OCI-LY3 (cell line): ENCODE results near the gene INCA1.

Source experiments
- H2AFZ ChIP-seq: fragments of 200-600, 300-600 bp; shearing (Covaris generic); 2 replicates; pipeline ENCODE4 v1.6.0; 2014; ENCODE audit warnings: antibody characterized with exemption, low read depth, low read length
- H3K27ac ChIP-seq: fragments of 200-600, 300-600 bp; sonication (generic); 2 replicates; pipeline ENCODE4 v1.5.1; 2014; ENCODE audit warnings: mild to moderate bottlenecking, low read length, moderate library complexity, mixed read lengths
- H3K27me3 ChIP-seq: fragments of 200-600, 300-600 bp; sonication (generic); 2 replicates; pipeline ENCODE4 v1.6.1; 2014; ENCODE audit warnings: low read depth, low read length, mixed read lengths
- H3K36me3 ChIP-seq: fragments of 200-600, 300-600 bp; sonication (generic); replicated peaks from 2 replicates; pipeline ENCODE3; 2014; ENCODE audit warnings: low read depth, low read length, mixed read lengths
- H3K4me1 ChIP-seq: fragments of 300-600, 200-600 bp; sonication (generic); 2 replicates; pipeline ENCODE4 v1.6.1; 2014; ENCODE audit warnings: low read length, mixed read lengths
- H3K4me2 ChIP-seq: fragments of 200-600, 300-600 bp; sonication (generic); 2 replicates; pipeline ENCODE4 v1.6.1; 2014; ENCODE audit warnings: low read length, mixed read lengths
- H3K4me3 ChIP-seq: fragments of 300-600, 200-600 bp; sonication (generic); 2 replicates; pipeline ENCODE4 v1.5.1; 2014; ENCODE audit warnings: antibody characterized with exemption, mild to moderate bottlenecking, low read length, moderate library complexity
- H3K79me2 ChIP-seq: fragments of 300-600, 200-600 bp; shearing (Covaris generic); 2 replicates; pipeline ENCODE4 v1.6.1; 2014; ENCODE audit warnings: mild to moderate bottlenecking, low read length, mixed read lengths
- H3K9ac ChIP-seq: fragments of 300-600, 200-600 bp; shearing (Covaris generic); 2 replicates; pipeline ENCODE4 v1.6.0; 2014; ENCODE audit warnings: mild to moderate bottlenecking, low read length, moderate library complexity
- H3K9me3 ChIP-seq: fragments of 200-600, 300-600 bp; shearing (Covaris generic); 2 replicates; pipeline ENCODE4 v1.6.1; 2014; ENCODE audit warnings: low read length, mixed read lengths; ENCODE audit not compliant: insufficient read depth
- H4K20me1 ChIP-seq: fragments of 200-600, 300-600 bp; sonication (generic); 2 replicates; pipeline ENCODE4 v1.6.1; 2016; ENCODE audit warnings: low read length, mixed read lengths; ENCODE audit not compliant: insufficient read depth
- EZH2phosphoT487 ChIP-seq: fragments of 200-600 bp; shearing (Covaris generic); IDR thresholded peaks from 2 replicates; pipeline ENCODE4 v1.6.1; 2018; ENCODE audit warnings: antibody characterized with exemption, mixed run types, low read depth
- TF ChIP-seq, protein P1 (sequence below): fragments of 200-600, 300-600 bp; sonication (generic); IDR thresholded peaks from 2 replicates; pipeline ENCODE4 v1.5.1; 2014; ENCODE audit warnings: antibody characterized with exemption, low read length, low read depth

The INCA1 gene

DNA sequence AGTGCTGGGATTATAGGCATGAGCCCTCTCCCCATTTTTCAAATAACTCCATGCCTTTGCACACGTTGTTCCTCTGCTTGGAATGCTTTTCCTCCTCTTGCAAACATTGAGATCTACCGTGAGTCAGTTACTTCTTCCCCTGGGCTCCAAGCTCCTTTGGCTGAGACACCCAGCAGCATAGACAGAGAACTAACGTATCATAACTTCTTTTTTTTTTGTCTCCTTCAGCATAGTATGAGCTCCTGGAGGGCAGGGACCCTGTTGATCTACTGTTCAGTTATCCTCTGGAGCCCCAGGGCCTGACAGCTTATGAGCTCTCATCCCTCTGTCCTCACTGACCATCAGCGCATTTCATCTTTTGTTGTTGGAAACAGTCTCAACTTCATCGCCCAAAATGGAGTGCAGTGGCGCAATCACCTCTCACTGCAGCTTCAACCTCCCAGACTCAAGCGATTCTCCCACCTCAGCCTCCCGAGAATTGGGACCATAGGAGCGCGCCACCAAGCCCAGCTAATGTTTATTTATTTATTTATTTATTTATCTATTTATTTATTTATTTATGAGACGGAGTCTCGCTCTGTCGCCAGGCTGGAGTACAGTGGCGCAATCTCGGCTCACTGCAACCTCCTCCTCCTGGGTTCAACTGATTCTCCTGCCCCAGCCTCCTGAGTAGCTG, 31.9 kb downstream of the INCA1 start:
- no peak overlapping the region for H2AFZ ChIP-seq
- H3K27me3 ChIP-seq, result no peaks in the 10 kb centered on the region
- peaks cover 17% of the 10 kb centered on the region for H3K36me3 ChIP-seq
- peak overlapping the region; percentile 99 for H3K27ac ChIP-seq
- H3K9me3 ChIP-seq, result no peaks in the 10 kb centered on the region
- no peaks in the 10 kb centered on the region for H4K20me1 ChIP-seq
- TF ChIP-seq, protein P1, sequence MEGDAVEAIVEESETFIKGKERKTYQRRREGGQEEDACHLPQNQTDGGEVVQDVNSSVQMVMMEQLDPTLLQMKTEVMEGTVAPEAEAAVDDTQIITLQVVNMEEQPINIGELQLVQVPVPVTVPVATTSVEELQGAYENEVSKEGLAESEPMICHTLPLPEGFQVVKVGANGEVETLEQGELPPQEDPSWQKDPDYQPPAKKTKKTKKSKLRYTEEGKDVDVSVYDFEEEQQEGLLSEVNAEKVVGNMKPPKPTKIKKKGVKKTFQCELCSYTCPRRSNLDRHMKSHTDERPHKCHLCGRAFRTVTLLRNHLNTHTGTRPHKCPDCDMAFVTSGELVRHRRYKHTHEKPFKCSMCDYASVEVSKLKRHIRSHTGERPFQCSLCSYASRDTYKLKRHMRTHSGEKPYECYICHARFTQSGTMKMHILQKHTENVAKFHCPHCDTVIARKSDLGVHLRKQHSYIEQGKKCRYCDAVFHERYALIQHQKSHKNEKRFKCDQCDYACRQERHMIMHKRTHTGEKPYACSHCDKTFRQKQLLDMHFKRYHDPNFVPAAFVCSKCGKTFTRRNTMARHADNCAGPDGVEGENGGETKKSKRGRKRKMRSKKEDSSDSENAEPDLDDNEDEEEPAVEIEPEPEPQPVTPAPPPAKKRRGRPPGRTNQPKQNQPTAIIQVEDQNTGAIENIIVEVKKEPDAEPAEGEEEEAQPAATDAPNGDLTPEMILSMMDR, result no peak
- TF ChIP-seq EZH2phosphoT487, result no peak
- peaks cover 18% of the 10 kb centered on the region for H3K4me1 ChIP-seq
- peak overlapping the region; percentile 91; the same call in 1 of the 2 replicates for H3K4me2 ChIP-seq
- no peak overlapping the region for H3K4me3 ChIP-seq
- peaks cover 14% of the 10 kb centered on the region for H3K79me2 ChIP-seq
- 0 out of 2 replicates have a peak overlapping the region, but pooled peaks have one; percentile 86 for H3K9ac ChIP-seq

DNA sequence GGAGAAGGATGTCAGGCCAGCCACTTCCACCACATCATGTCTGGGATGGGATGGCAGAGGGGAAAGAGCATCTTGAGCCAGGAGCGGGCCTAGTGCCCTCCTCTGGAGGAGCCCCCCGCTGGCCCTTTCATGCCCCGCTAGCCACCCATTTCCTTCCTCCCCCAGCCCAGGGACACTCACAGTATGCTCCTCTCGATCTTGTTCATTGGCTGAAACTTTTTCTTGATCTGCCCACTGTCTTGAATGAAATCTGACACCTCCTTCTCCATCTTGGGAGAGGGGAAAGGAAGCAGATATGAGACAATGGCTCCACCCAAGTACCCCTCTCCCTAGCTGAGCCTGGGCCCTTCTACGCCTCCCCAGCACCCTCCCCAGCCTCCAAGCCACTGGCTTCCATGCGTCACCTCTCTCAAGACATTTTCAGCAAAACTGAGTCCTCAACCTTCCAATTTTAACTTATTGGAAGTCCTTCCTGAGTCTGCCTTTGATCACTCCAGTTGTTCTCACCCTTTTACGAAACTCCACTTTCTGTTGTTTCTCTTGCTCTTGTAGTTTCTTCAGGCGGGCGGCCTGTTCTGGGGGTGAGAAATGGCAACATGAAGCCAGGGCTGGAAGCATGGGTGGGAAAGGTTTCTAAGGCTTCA, 36.9 kb downstream of the INCA1 start:
- no peak for TF ChIP-seq EZH2phosphoT487
- TF ChIP-seq, protein P1, result no peak
- H3K79me2 ChIP-seq, result peaks cover 4% of the 10 kb centered on the region
- H3K4me3 ChIP-seq, result no peak overlapping the region
- no peaks in the 10 kb centered on the region for H3K9me3 ChIP-seq
- peaks cover 4% of the 10 kb centered on the region for H3K36me3 ChIP-seq
- no peak overlapping the region for H2AFZ ChIP-seq
- H3K4me1 ChIP-seq, result peaks cover 3% of the 10 kb centered on the region
- H4K20me1 ChIP-seq, result no peaks in the 10 kb centered on the region
- H3K27me3 ChIP-seq, result no peaks in the 10 kb centered on the region
- no peak overlapping the region for H3K27ac ChIP-seq
- no peak overlapping the region for H3K9ac ChIP-seq
- H3K4me2 ChIP-seq, result no peak overlapping the region

DNA sequence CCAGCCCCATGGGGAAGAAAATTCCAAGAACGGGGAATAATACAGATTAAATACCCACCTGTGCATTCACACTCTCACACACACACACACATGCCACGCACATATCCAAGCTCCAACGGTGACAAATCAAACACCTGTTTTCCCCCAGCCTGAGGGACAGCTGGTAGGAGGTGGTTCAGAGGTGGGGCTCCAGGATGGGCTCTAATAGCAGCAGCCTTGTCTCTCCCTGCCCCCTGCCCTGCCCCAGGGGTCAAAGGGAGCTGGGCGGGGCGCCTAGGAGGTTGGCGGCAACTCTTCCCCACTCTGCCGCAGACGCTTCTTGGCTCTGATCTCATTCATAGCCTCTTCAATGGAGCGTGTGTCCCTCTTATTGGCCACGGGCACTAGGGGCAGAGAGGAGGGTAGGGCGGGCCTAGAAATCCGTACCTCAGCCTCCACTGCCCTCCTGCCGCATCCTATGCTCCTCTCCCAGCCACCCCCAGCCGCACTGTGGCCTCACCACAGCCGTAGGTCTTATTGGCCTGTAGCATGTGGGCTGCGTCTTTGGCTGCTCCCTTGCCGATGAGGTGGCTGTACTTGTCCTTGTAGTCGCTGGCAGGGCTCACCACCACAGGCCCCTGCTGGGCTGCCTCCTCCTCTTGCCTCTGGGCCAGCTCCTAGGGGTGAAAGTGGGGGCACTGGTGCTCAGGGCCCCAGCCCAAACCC, 37.9 kb downstream of the INCA1 start:
- Histone ChIP-seq H3K4me3 (no peak overlapping the region), H3K79me2 (no peaks in the 10 kb centered on the region), H3K4me1 (no peaks in the 10 kb centered on the region), H3K27me3 (no peaks in the 10 kb centered on the region), H4K20me1 (no peaks in the 10 kb centered on the region), H3K9me3 (no peaks in the 10 kb centered on the region), H3K9ac (no peak overlapping the region), H3K27ac (no peak overlapping the region), H3K36me3 (no peaks in the 10 kb centered on the region), H3K4me2 (no peak overlapping the region), H2AFZ (no peak overlapping the region)
- TF ChIP-seq EZH2phosphoT487, result no peak
- TF ChIP-seq, protein P1, result no peak

DNA sequence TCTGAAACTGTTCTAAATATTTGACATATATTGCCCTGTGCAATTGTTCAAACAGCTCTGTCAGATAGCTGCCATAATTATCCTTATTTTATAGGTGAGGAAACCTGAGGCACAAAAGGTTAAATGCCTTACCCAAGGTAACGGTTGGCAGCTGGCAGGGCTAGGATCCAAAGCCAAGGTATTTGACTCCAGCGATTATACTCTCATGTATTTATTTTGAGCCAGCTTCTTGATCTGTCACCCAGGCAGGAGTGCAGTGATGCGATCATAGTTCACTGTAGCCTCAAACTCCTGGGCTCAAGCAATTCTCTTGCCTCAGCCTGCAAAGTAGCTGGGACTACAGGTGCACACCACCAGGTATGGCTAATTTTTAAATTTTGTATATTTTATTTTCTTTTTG, 39.2 kb downstream of the INCA1 start:
- Histone ChIP-seq H3K79me2 (no peaks in the 10 kb centered on the region), H3K27me3 (no peaks in the 10 kb centered on the region), H2AFZ (no peak overlapping the region), H3K4me1 (no peaks in the 10 kb centered on the region), H3K9me3 (no peaks in the 10 kb centered on the region), H3K9ac (no peak overlapping the region), H3K36me3 (no peaks in the 10 kb centered on the region), H3K4me3 (no peak overlapping the region), H3K4me2 (no peak overlapping the region), H4K20me1 (no peaks in the 10 kb centered on the region), H3K27ac (no peak overlapping the region)
- no peak for TF ChIP-seq EZH2phosphoT487
- TF ChIP-seq, protein P1, result no peak
